ENCODE measurements around the gene ZNF726. TPM values are rescaled to one million over a fixed set of nuclear protein-coding genes. Genes with fewer than 3 reads are reported as not detected.
"Not testable (repeated sequence)": the region's sequence is repeated elsewhere in the genome, so short reads cannot be mapped to it uniquely, and the experiment has no call there.

ZNF726 gene
- total RNA-seq, 2 donors from 2014 or later, result 0.27 to 0.63 TPM

DNA sequence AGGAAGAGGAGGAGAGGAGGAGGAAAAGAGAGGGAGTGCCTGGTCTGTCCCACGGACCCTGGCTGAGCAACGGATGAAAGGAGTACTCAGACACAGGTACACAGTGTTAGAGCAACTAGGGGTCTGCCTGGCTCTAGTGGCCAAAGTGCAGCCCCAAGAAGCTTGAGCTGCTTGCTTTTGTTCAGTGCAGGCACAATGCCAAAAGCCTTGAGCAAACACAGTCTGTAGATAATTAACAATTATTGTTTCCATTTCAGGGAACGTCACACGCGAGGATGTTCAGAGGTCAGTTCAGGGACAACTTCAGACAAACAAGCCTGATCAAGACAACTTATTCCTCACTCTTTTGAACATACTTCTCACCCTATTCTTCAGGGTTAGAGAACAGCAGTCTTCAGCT lies 32.2 kb upstream of the ZNF726 start:
- no peaks in the 10 kb centered on the region for H3K27me3 ChIP-seq (replicated peaks; ENCODE audit: insufficient read depth)
- no peak for ATAC-seq (ENCODE audit: insufficient number of reproducible peaks, low FRiP score, low read depth)
- H3K27ac ChIP-seq, result no peak overlapping the region
- H3K4me1 ChIP-seq (ENCODE audit: control insufficient read depth in 1 of 2, low read depth in 2 of 2), result no peaks in the 10 kb centered on the region
- DNase-seq (ENCODE audit: low spot score), result no peak
- H3K9me3 ChIP-seq, result no peaks in the 10 kb centered on the region
- TF ChIP-seq, protein P1, sequence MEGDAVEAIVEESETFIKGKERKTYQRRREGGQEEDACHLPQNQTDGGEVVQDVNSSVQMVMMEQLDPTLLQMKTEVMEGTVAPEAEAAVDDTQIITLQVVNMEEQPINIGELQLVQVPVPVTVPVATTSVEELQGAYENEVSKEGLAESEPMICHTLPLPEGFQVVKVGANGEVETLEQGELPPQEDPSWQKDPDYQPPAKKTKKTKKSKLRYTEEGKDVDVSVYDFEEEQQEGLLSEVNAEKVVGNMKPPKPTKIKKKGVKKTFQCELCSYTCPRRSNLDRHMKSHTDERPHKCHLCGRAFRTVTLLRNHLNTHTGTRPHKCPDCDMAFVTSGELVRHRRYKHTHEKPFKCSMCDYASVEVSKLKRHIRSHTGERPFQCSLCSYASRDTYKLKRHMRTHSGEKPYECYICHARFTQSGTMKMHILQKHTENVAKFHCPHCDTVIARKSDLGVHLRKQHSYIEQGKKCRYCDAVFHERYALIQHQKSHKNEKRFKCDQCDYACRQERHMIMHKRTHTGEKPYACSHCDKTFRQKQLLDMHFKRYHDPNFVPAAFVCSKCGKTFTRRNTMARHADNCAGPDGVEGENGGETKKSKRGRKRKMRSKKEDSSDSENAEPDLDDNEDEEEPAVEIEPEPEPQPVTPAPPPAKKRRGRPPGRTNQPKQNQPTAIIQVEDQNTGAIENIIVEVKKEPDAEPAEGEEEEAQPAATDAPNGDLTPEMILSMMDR (IDR thresholded peaks at IDR 0.05), result no peak
- H3K36me3 ChIP-seq, result no peaks in the 10 kb centered on the region
- no peak overlapping the region for H3K4me3 ChIP-seq

DNA sequence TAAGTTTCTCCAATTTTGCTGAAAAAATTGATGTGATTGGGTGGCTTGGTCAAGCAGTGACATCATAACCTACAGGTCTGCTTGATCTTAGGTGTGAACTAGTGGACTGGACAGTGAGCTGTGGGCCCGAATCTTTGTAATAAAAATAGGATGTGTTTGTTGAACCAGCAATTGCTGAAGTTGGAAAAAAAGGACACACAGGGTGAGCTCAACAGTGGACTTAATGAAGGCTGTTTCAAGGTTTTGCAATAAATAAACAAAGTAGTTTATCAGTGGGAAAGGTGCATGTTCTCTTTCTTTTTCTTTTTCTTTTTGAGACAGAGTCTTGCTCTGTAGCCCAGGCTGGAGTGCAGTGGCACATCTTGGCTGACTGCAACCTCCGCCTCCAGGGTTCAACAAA lies 30.3 kb upstream of the ZNF726 start:
- Histone ChIP-seq H3K4me1 (ENCODE audit: control insufficient read depth in 1 of 2, low read depth in 2 of 2) (no peaks in the 10 kb centered on the region), H3K9me3 (no peaks in the 10 kb centered on the region), H3K27me3 (replicated peaks; ENCODE audit: insufficient read depth) (no peaks in the 10 kb centered on the region), H3K36me3 (no peaks in the 10 kb centered on the region), H3K27ac (no peak overlapping the region), H3K4me3 (no peak overlapping the region)
- TF ChIP-seq, protein P1 (IDR thresholded peaks at IDR 0.05), result no peak
- no peak for ATAC-seq (ENCODE audit: insufficient number of reproducible peaks, low FRiP score, low read depth)
- DNase-seq (ENCODE audit: low spot score), result no peak

DNA sequence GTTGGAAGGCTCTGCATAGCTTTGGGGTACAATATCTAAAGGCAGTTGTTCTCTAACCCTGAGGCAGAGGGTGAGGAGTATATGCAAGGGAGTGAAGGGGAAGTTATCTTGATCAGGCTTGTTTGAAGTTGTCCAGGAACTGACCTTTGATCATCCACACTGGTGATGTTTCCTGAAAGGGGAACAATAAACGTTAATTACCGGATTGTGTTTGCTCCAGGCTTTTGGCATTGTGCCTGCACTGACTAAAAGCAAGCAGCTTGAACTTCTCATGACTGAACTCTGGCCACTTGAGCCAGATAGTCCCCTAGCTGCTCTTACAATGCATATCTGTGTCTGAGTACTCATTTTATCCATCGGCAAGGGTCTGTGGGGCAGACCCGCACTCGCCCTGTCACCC lies 27.0 kb upstream of the ZNF726 start:
- DNase-seq (ENCODE audit: low spot score) (no peak), ATAC-seq (ENCODE audit: insufficient number of reproducible peaks, low FRiP score, low read depth) (no peak)
- TF ChIP-seq, protein P1 (IDR thresholded peaks at IDR 0.05), result no peak
- Histone ChIP-seq H3K36me3 (no peaks in the 10 kb centered on the region), H3K4me1 (ENCODE audit: control insufficient read depth in 1 of 2, low read depth in 2 of 2) (no peaks in the 10 kb centered on the region), H3K4me3 (no peak overlapping the region), H3K27me3 (replicated peaks; ENCODE audit: insufficient read depth) (no peaks in the 10 kb centered on the region), H3K27ac (no peak overlapping the region), H3K9me3 (no peaks in the 10 kb centered on the region)

DNA sequence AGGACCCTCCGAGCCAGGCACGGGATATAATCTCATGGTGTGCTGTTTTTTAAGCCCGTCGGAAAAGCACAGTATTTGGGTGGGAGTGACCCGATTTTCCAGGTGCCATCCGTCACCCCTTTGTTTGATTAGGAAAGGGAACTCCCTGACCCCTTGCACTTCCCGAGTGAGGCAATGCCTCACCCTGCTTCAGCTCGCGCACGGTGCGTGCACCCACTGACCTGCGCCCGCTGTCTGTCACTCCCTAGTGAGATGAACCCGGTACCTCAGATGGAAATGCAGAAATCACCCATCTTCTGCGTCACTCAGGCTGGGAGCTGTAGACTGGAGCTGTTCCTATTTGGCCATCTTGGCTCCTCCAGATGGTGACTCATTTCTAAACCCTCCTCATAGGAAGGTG lies 18.6 kb upstream of the ZNF726 start:
- not testable (repeated sequence) for H3K36me3 ChIP-seq; DNase-seq (ENCODE audit: low spot score); ATAC-seq (ENCODE audit: insufficient number of reproducible peaks, low FRiP score, low read depth); H3K27me3 ChIP-seq (replicated peaks; ENCODE audit: insufficient read depth); H3K4me1 ChIP-seq (ENCODE audit: control insufficient read depth in 1 of 2, low read depth in 2 of 2); H3K4me3 ChIP-seq; H3K27ac ChIP-seq; H3K9me3 ChIP-seq

DNA sequence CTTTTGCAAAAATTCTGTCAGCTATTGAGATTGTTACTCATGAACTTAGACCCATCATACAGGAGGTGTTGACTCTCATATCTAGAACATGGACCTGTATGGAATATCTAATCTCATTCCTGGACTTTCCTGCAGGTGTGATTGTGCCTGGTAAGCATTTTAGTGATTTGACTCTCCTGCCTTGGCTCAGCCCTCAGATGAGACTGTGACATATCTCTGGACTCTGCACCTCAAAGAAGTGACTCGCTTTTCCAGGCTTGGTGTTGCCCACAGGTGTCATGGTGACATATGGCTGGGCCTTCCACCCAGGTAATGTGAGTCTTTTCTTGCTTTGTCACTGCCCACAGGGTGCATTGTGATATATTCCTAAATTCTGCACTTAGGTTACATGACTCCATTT lies 17.8 kb upstream of the ZNF726 start:
- Histone ChIP-seq H3K4me1 (ENCODE audit: control insufficient read depth in 1 of 2, low read depth in 2 of 2) (no peaks in the 10 kb centered on the region), H3K9me3 (no peaks in the 10 kb centered on the region), H3K36me3 (no peaks in the 10 kb centered on the region), H3K4me3 (no peak overlapping the region), H3K27me3 (replicated peaks; ENCODE audit: insufficient read depth) (no peaks in the 10 kb centered on the region), H3K27ac (no peak overlapping the region)
- ATAC-seq (ENCODE audit: insufficient number of reproducible peaks, low FRiP score, low read depth), result no peak
- DNase-seq (ENCODE audit: low spot score), result no peak
- TF ChIP-seq, protein P1 (IDR thresholded peaks at IDR 0.05), result no peak

DNA sequence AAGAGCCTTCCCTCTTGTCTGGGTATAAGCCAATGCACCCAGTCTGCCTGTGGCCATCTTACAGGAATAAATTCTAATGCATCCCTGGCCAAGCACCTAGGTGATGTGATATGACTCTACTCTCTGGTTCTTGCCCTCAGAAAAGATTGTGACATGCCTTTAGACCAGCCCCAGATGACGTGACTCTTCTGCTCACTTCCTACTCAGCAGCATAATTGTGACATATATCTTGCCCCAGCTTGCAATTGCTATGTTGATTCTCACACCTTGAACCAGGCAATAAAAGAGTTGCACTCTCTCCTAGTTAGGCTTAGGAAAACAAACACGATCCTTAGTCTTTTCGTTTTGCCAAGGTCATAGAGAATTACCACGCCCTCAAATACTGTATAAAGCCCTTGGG lies 13.3 kb upstream of the ZNF726 start:
- DNase-seq (ENCODE audit: low spot score), result no peak
- H3K36me3 ChIP-seq, result no peaks in the 10 kb centered on the region
- H3K9me3 ChIP-seq, result peaks cover 11% of the 10 kb centered on the region
- H3K4me3 ChIP-seq, result no peak overlapping the region
- ATAC-seq (ENCODE audit: insufficient number of reproducible peaks, low FRiP score, low read depth), result no peak
- TF ChIP-seq, protein P1 (IDR thresholded peaks at IDR 0.05), result no peak
- no peaks in the 10 kb centered on the region for H3K27me3 ChIP-seq (replicated peaks; ENCODE audit: insufficient read depth)
- H3K4me1 ChIP-seq (ENCODE audit: control insufficient read depth in 1 of 2, low read depth in 2 of 2), result no peaks in the 10 kb centered on the region
- H3K27ac ChIP-seq, result no peak overlapping the region
